OCI-LY3 (cell line): ENCODE results near the gene BID.

Source experiments
- H2AFZ ChIP-seq: fragments of 200-600, 300-600 bp; shearing (Covaris generic); 2 replicates; pipeline ENCODE4 v1.6.0; 2014; ENCODE audit warnings: antibody characterized with exemption, low read depth, low read length
- H3K27ac ChIP-seq: fragments of 200-600, 300-600 bp; sonication (generic); 2 replicates; pipeline ENCODE4 v1.5.1; 2014; ENCODE audit warnings: mild to moderate bottlenecking, low read length, moderate library complexity, mixed read lengths
- H3K27me3 ChIP-seq: fragments of 200-600, 300-600 bp; sonication (generic); 2 replicates; pipeline ENCODE4 v1.6.1; 2014; ENCODE audit warnings: low read depth, low read length, mixed read lengths
- H3K36me3 ChIP-seq: fragments of 200-600, 300-600 bp; sonication (generic); replicated peaks from 2 replicates; pipeline ENCODE3; 2014; ENCODE audit warnings: low read depth, low read length, mixed read lengths
- H3K4me1 ChIP-seq: fragments of 300-600, 200-600 bp; sonication (generic); 2 replicates; pipeline ENCODE4 v1.6.1; 2014; ENCODE audit warnings: low read length, mixed read lengths
- H3K4me2 ChIP-seq: fragments of 200-600, 300-600 bp; sonication (generic); 2 replicates; pipeline ENCODE4 v1.6.1; 2014; ENCODE audit warnings: low read length, mixed read lengths
- H3K4me3 ChIP-seq: fragments of 300-600, 200-600 bp; sonication (generic); 2 replicates; pipeline ENCODE4 v1.5.1; 2014; ENCODE audit warnings: antibody characterized with exemption, mild to moderate bottlenecking, low read length, moderate library complexity
- H3K79me2 ChIP-seq: fragments of 300-600, 200-600 bp; shearing (Covaris generic); 2 replicates; pipeline ENCODE4 v1.6.1; 2014; ENCODE audit warnings: mild to moderate bottlenecking, low read length, mixed read lengths
- H3K9ac ChIP-seq: fragments of 300-600, 200-600 bp; shearing (Covaris generic); 2 replicates; pipeline ENCODE4 v1.6.0; 2014; ENCODE audit warnings: mild to moderate bottlenecking, low read length, moderate library complexity
- H3K9me3 ChIP-seq: fragments of 200-600, 300-600 bp; shearing (Covaris generic); 2 replicates; pipeline ENCODE4 v1.6.1; 2014; ENCODE audit warnings: low read length, mixed read lengths; ENCODE audit not compliant: insufficient read depth
- H4K20me1 ChIP-seq: fragments of 200-600, 300-600 bp; sonication (generic); 2 replicates; pipeline ENCODE4 v1.6.1; 2016; ENCODE audit warnings: low read length, mixed read lengths; ENCODE audit not compliant: insufficient read depth
- EZH2phosphoT487 ChIP-seq: fragments of 200-600 bp; shearing (Covaris generic); IDR thresholded peaks from 2 replicates; pipeline ENCODE4 v1.6.1; 2018; ENCODE audit warnings: antibody characterized with exemption, mixed run types, low read depth
- TF ChIP-seq, protein P1 (sequence below): fragments of 200-600, 300-600 bp; sonication (generic); IDR thresholded peaks from 2 replicates; pipeline ENCODE4 v1.5.1; 2014; ENCODE audit warnings: antibody characterized with exemption, low read length, low read depth

BID gene

GRCh38 chr22:17725500-17725796, 48.8 kb downstream of the BID start:
- peaks cover 48% of the 10 kb centered on the region for H3K36me3 ChIP-seq
- H3K27ac ChIP-seq: no peak overlapping the region
- no peak overlapping the region for H3K9ac ChIP-seq
- H3K79me2 ChIP-seq: peaks cover 68% of the 10 kb centered on the region
- H3K4me2 ChIP-seq: no peak overlapping the region
- H3K27me3 ChIP-seq: no peaks in the 10 kb centered on the region
- H4K20me1 ChIP-seq: peaks cover 32% of the 10 kb centered on the region
- no peak overlapping the region for H2AFZ ChIP-seq
- TF ChIP-seq EZH2phosphoT487: no peak
- no peaks in the 10 kb centered on the region for H3K4me1 ChIP-seq
- no peak overlapping the region for H3K4me3 ChIP-seq
- H3K9me3 ChIP-seq: no peaks in the 10 kb centered on the region

DNA sequence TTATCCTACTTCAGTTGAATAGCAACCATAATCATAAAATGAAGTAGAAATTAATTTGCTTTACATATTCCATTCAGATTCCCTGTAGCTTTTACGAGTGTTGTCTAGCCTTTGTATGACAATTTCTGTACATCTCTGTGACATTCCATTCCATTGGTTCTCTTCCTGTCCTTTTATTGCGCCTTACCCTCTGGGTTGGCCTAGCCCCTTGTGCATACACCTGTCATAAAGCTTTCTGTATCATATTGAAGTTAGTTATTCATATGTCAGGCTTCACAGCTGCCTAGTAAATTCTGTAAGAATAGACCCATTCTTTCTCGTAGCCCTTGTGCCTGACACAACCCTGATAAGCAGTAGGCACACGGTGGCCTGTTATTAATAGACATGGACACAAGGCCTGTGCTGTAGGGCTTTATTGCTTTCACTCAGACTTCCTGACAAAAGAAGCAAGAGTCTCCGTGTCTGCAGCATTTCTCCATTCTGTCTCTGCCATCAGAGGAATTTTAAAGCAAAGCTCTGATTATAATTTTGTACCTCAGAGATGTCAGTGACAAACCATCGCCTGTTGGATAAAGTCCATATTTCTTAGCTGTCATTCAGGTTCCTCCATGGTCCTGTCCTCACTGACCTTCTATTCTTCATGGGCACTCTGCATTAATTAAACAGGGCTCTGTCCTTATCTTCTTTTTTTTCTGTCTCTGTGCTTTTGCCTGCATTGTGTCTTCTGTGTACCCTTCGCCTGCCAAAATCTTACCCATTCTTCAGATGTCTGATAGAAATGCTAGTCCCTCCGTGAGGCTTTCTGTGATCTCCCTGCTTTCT, 49.4 kb downstream of the BID start:
- H3K9me3 ChIP-seq: no peaks in the 10 kb centered on the region
- no peak overlapping the region for H3K9ac ChIP-seq
- no peaks in the 10 kb centered on the region for H3K4me1 ChIP-seq
- peaks cover 42% of the 10 kb centered on the region for H3K36me3 ChIP-seq
- H3K4me3 ChIP-seq: no peak overlapping the region
- H4K20me1 ChIP-seq: peaks cover 32% of the 10 kb centered on the region
- TF ChIP-seq EZH2phosphoT487: no peak
- TF ChIP-seq, protein P1, sequence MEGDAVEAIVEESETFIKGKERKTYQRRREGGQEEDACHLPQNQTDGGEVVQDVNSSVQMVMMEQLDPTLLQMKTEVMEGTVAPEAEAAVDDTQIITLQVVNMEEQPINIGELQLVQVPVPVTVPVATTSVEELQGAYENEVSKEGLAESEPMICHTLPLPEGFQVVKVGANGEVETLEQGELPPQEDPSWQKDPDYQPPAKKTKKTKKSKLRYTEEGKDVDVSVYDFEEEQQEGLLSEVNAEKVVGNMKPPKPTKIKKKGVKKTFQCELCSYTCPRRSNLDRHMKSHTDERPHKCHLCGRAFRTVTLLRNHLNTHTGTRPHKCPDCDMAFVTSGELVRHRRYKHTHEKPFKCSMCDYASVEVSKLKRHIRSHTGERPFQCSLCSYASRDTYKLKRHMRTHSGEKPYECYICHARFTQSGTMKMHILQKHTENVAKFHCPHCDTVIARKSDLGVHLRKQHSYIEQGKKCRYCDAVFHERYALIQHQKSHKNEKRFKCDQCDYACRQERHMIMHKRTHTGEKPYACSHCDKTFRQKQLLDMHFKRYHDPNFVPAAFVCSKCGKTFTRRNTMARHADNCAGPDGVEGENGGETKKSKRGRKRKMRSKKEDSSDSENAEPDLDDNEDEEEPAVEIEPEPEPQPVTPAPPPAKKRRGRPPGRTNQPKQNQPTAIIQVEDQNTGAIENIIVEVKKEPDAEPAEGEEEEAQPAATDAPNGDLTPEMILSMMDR: no peak
- no peak overlapping the region for H3K4me2 ChIP-seq
- no peaks in the 10 kb centered on the region for H3K27me3 ChIP-seq
- no peak overlapping the region for H3K27ac ChIP-seq
- H2AFZ ChIP-seq: no peak overlapping the region
- H3K79me2 ChIP-seq: peaks cover 72% of the 10 kb centered on the region

GRCh38 chr22:17724241-17724640, 50.0 kb downstream of the BID start:
- peaks cover 32% of the 10 kb centered on the region for H4K20me1 ChIP-seq
- no peak overlapping the region for H3K4me2 ChIP-seq
- TF ChIP-seq, protein P1: no peak
- no peak for TF ChIP-seq EZH2phosphoT487
- peaks cover 78% of the 10 kb centered on the region for H3K79me2 ChIP-seq
- H3K9me3 ChIP-seq: no peaks in the 10 kb centered on the region
- no peaks in the 10 kb centered on the region for H3K27me3 ChIP-seq
- H2AFZ ChIP-seq: no peak overlapping the region
- no peak overlapping the region for H3K27ac ChIP-seq
- H3K4me3 ChIP-seq: no peak overlapping the region
- no peaks in the 10 kb centered on the region for H3K4me1 ChIP-seq
- peaks cover 36% of the 10 kb centered on the region for H3K36me3 ChIP-seq
- H3K9ac ChIP-seq: no peak overlapping the region

DNA sequence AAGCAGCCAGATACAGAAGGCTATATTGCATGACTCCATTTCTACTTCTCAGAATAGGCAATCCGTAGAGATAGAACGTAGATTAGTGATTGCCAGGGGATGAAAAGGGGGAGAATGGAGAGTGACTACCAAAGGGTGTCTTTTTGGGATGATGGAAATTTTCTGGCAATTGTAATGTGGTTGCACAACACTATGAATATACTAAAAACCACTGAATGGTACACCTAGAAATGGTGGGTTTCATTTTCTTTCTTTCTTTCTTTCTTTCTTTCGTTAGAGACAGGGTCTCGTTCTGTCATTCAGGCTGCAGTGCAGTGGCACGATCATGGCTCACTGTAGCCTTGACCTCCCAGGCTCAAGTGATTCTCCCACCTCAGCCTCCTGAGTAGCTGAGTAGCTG, 54.4 kb downstream of the BID start:
- Histone ChIP-seq H3K36me3 (peaks cover 14% of the 10 kb centered on the region), H3K4me3 (no peak overlapping the region), H3K4me2 (no peak overlapping the region), H3K9me3 (no peaks in the 10 kb centered on the region), H3K27ac (no peak overlapping the region), H3K4me1 (no peaks in the 10 kb centered on the region), H4K20me1 (peaks cover 49% of the 10 kb centered on the region), H3K27me3 (no peaks in the 10 kb centered on the region), H3K79me2 (peaks cover 84% of the 10 kb centered on the region), H3K9ac (no peak overlapping the region), H2AFZ (no peak overlapping the region)
- no peak for TF ChIP-seq EZH2phosphoT487
- TF ChIP-seq, protein P1: no peak
